GM13977 (cell line): ENCODE data around the gene TAPT1.

Experiments used
- DNase-seq: peaks from one replicate; pipeline ENCODE4 v3.0.0; 2012; ENCODE audit warnings: low spot score
- in situ Hi-C: fragments of 300-500 bp; cut with MboI; formaldehyde crosslinking; loops from one replicate; pipeline ENCODE4 v1.12.0; 2022; ENCODE audit warnings: low sequenced_read_pairs, low pct_unique_long_range_greater_than_20kb, mixed read lengths, inconsistent platforms; ENCODE audit not compliant: unreplicated experiment
- TF ChIP-seq, protein P1 (sequence below): IDR thresholded peaks from 2 replicates; pipeline ENCODE4 v1.5.1; 2012; ENCODE audit warnings: mild to moderate bottlenecking, control low read depth; ENCODE audit not compliant: insufficient read depth; ENCODE audit errors: extremely low read depth, missing control alignments

The TAPT1 gene

DNA sequence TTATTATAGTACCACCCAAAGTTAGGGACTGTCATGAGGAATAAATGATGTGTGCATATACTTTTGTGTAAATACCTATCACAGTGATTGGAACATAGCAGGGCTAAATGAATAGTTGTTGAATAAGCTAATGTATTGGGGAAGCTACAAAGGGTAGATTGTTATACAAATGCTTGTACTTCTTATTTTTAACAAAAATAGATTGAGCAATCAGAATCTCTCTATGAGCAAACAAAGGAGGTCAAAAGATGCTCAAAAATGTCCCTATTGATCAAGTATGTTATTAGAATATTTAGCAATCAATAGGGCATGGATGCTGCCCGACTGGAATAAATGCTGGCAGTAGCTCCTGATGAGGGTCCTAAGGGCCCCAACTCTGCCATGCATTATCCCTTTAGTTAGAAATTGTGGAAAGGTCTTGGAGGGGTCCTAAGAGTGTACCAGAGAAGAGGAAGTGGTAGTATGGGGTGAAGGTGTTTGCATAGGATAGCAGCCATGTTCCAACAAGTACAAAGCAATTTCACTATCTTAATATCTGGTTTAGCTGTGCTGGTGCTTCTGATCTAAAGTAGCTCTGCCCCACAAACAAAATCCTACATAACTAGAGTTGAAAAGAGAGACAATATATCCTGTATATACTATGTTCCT lies 33.1 kb upstream of the TAPT1 start:
- in situ Hi-C loops: loop anchor here (25.0 kb wide), 1 partner anchor 222 kb away; no protein-coding TSS in a partner anchor
- no peak for DNase-seq
- TF ChIP-seq, protein P1, sequence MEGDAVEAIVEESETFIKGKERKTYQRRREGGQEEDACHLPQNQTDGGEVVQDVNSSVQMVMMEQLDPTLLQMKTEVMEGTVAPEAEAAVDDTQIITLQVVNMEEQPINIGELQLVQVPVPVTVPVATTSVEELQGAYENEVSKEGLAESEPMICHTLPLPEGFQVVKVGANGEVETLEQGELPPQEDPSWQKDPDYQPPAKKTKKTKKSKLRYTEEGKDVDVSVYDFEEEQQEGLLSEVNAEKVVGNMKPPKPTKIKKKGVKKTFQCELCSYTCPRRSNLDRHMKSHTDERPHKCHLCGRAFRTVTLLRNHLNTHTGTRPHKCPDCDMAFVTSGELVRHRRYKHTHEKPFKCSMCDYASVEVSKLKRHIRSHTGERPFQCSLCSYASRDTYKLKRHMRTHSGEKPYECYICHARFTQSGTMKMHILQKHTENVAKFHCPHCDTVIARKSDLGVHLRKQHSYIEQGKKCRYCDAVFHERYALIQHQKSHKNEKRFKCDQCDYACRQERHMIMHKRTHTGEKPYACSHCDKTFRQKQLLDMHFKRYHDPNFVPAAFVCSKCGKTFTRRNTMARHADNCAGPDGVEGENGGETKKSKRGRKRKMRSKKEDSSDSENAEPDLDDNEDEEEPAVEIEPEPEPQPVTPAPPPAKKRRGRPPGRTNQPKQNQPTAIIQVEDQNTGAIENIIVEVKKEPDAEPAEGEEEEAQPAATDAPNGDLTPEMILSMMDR: no peak

DNA sequence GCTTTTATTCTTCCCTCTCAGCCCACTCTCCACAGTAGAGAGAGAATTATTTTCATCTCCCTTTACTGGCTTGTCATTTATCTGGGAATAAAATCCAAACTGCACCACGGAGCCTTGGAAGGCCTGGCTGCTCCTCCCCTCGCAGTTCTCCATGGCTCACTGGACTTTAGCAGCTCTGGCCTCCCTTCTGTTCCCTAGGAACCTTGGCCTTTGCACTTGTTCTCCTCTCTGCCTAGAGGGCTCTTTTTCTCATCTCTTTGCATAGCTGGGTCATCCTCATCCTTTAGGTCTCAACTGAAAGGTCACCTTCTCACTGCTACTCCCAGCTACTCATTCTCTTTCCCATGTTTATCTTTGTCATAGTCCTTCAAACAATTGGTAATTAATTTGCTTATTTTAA lies 31.3 kb upstream of the TAPT1 start:
- TF ChIP-seq, protein P1: no peak
- in situ Hi-C loops: loop anchor here (25.0 kb wide), 1 partner anchor 220 kb away; no protein-coding TSS in a partner anchor
- DNase-seq: no peak

DNA sequence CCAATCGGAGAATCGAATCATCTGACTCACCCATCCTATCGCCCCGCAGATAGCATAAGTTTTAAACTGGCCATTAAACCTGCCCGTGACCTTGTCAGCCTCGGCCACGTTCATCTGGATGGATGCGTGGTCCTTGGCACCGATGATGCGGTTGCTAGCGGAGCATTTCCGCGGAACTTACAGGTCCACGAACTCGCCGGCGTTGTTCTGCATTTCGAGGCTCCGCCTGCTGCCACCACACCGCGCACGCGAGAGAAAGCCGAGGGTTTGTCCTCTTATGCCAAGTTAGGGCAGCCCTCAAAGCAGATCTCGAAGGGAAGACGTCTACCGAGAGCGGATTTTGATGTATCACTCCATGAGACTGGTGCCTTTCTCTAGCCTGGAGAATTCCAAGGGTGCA lies 30.1 kb upstream of the TAPT1 start:
- DNase-seq: no peak
- TF ChIP-seq, protein P1: no peak
- in situ Hi-C loops: loop anchor here (25.0 kb wide), 1 partner anchor 219 kb away; no protein-coding TSS in a partner anchor

DNA sequence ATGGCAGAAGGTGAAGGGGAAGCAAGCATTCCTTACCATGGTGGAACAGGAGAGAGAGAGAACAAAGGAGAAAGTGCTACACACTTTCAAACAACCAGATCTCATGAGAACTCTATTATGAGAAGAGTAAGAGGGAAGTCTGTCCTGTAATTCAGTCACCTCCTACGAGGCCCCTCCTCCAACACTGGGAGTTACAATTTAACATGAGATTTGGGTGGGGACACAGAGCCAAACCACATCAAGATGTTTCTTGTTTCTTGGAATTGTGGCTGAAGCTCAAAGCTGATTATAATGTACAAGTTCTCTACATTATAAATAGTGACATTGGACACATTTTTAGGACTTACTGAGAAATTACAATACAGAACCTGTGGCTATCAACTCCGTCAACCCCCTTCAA lies 29.5 kb upstream of the TAPT1 start:
- in situ Hi-C loops: loop anchor here (25.0 kb wide), 1 partner anchor 218 kb away; no protein-coding TSS in a partner anchor
- TF ChIP-seq, protein P1: no peak
- DNase-seq: no peak

DNA sequence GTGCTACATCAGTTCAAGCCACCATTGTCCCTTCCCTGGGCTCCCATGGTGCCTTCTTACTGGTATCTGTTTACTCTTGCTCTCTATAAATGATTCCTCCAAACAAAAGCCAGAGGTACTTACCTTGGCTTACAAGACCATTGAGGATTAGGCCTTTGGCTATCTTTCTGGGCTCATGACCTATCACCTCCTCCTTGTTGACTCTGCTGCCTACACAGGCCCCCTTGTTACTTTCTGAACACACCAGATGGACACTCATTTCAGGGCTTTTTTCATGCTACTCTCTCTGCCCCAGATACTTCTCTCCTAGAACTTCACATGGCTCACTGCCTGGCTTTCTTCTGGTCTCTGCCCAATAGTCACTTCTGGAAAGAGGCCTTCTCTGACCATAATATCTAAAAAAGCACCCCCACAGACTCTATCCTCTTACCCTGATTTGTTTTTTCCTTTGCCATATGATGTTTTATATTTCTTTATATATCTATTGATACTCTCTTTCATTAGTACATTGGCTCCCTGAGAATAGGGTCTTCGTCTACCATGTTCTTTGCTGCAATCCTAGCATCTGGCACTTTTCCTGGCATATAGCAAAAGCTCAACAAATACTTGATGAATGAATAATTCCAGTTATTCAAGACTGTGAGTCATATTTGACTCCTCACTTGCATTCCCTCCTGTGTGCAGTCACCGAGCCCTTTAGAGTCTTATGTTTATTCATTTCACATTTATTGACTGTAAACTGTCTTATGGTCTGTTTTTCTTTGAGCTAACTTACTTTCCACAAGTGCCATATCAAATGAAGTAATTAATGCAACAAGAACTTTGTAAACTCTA lies 27.1 kb upstream of the TAPT1 start:
- in situ Hi-C loops: loop anchor here (25.0 kb wide), 1 partner anchor 216 kb away; no protein-coding TSS in a partner anchor
- DNase-seq: no peak
- TF ChIP-seq, protein P1: no peak

DNA sequence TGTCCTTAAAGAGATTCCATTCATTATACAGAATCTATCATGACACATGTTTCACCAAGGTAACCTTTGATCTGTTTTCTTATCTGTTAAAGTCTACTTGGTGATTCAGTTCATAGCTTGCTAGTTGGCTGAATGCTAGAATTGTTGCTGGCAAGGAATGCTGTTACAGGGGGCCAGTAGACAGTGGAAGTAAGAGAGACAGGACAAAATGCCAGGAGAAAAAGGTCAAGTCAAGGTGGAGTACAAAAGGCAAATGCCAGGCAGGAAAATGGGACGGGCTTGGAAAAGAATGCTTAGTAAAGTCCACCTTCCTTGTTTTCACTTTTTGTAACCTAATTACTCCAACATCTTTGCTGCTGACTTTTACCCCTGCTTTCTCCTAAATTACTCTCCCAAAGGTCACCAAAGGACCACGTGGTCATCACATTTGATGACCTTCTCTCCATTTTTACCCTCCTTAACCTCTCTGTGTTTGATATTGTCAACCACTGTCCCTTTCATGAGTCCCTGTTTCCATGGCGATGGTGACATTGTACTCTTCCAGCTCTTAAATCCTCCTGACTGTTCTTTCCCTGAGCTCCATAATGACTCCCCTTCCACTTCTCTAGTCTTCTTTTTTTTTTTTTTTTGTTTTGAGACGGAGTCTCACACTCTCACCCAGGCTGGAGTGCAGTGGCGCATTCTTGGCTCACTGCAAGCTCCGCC lies 24.5 kb upstream of the TAPT1 start:
- TF ChIP-seq, protein P1: no peak
- in situ Hi-C loops: loop anchor here (25.0 kb wide), 1 partner anchor 214 kb away; no protein-coding TSS in a partner anchor
- DNase-seq: no peak
